HCT116 (cell line): ENCODE measurements around the gene NEMP1. TPM values are rescaled to one million over a fixed set of nuclear protein-coding genes. Genes with fewer than 3 reads are reported as not detected.
"Not testable (repeated sequence)": the region's sequence is repeated elsewhere in the genome, so short reads cannot be mapped to it uniquely, and the experiment has no call there.

Source experiments
- ATAC-seq: fragments of 200-7000 bp; cut with Tn5 transposase; 2 replicates; pipeline ENCODE4 v1.9.1; 2020; ENCODE audit warnings: mild to moderate bottlenecking, moderate library complexity
- BruUV-seq: library from RNA; stranded (reverse); fragments of 400-500 nt; replicated peaks from 2 replicates; lab custom pipeline; 2021; lab: Mats Ljungman, UMichigan
- CTCF ChIA-PET: fragments of 300-600 bp; sonication (Branson Sonifier 250); formaldehyde crosslinking; loops from one replicate; lab custom pipeline; 2021; ENCODE audit warnings: antibody characterized with exemption; lab: Charles Lee
- POLR2A ChIA-PET: fragments of 300-600, 350-600 bp; sonication (Branson Sonifier 250); formaldehyde crosslinking; loops from one replicate; lab custom pipeline; 2021; ENCODE audit warnings: antibody characterized with exemption; lab: Charles Lee
- RAD21 ChIA-PET, 2 experiments: fragments of 300-600 bp; sonication (Branson Sonifier 250); formaldehyde crosslinking; loops; one replicate each; lab custom pipeline; 2023; ENCODE audit warnings: low total read pairs in 2 of 2; ENCODE audit not compliant: uncharacterized antibody in 2 of 2, unreplicated experiment in 2 of 2, low non-redundant PET in 1 of 2; lab: Charles Lee
- DNase-seq: peaks from one replicate; pipeline ENCODE4 v3.0.0-alpha.2; 2010; ENCODE audit warnings: low read depth, low spot score
- H2AFZ ChIP-seq: fragments of 200-600 bp; shearing (Covaris generic), sonication (generic); 2 replicates; pipeline ENCODE4 v1.6.1; 2017; ENCODE audit warnings: low read depth, mixed run types, mixed read lengths, antibody characterized with exemption, low read length; ENCODE audit not compliant: poor library complexity, severe bottlenecking
- H3K27ac ChIP-seq: 2 replicates; pipeline ENCODE4 v1.5.1; 2012; ENCODE audit warnings: low read depth, low read length
- H3K27me3 ChIP-seq: fragments of 200-600 bp; sonication (generic); 2 replicates; pipeline ENCODE4 v1.6.1; 2016; ENCODE audit warnings: mixed run types, low read length, mixed read lengths; ENCODE audit not compliant: insufficient read depth
- H3K36me3 ChIP-seq, 2 experiments: fragments of 200-500 bp in 1 of 2; fragments of 200-600 bp in 1 of 2; sonication (Bioruptor generic) in 1 of 2; sonication (generic) in 1 of 2; 2 replicates each; pipeline versions ENCODE4 v1.5.1 to v1.6.1; 2014 to 2016; ENCODE audit warnings: low read length in 2 of 2, inconsistent platforms in 1 of 2, mixed read lengths in 1 of 2, mixed run types in 1 of 2; ENCODE audit not compliant: insufficient read depth in 2 of 2, control insufficient read depth in 1 of 2
- H3K4me1 ChIP-seq, 2 experiments: fragments of 200-600 bp in 1 of 2; sonication (generic) in 1 of 2; 2 replicates each; pipeline versions ENCODE4 v1.5.1 to v1.6.1; 2012 to 2017; ENCODE audit warnings: low read length in 2 of 2, inconsistent platforms in 1 of 2, mild to moderate bottlenecking in 1 of 2, mixed read lengths in 1 of 2, mixed run types in 1 of 2, moderate library complexity in 1 of 2; ENCODE audit not compliant: insufficient read depth in 2 of 2, control insufficient read depth in 1 of 2
- H3K4me2 ChIP-seq: fragments of 200-600 bp; sonication (generic); 2 replicates; pipeline ENCODE4 v1.6.1; 2017; ENCODE audit warnings: mixed run types, low read length, mixed read lengths
- H3K4me3 ChIP-seq, 2 experiments: fragments of 200-600 bp in 1 of 2; sonication (generic) in 1 of 2; replicated peaks in 1 of 2; 2 replicates each; pipeline ENCODE4 v1.5.1; 2011 to 2016; ENCODE audit warnings: low read length in 2 of 2, control low read depth in 1 of 2, low read depth in 1 of 2, mild to moderate bottlenecking in 1 of 2, mixed read lengths in 1 of 2, mixed run types in 1 of 2
- H3K79me2 ChIP-seq: fragments of 200-600 bp; sonication (generic); 2 replicates; pipeline ENCODE4 v1.6.1; 2017; ENCODE audit warnings: mild to moderate bottlenecking, mixed run types, low read length, moderate library complexity, mixed read lengths; ENCODE audit not compliant: insufficient read depth
- H3K9ac ChIP-seq: fragments of 200-600 bp; sonication (generic); 2 replicates; pipeline ENCODE4 v1.6.1; 2016; ENCODE audit warnings: low read length, mixed read lengths
- H3K9me2 ChIP-seq: fragments of 200-600 bp; sonication (generic), shearing (Covaris generic); 2 replicates; pipeline ENCODE4 v1.6.1; 2017; ENCODE audit warnings: mixed run types, mild to moderate bottlenecking, moderate library complexity; ENCODE audit not compliant: insufficient read depth
- H3K9me3 ChIP-seq, 2 experiments: fragments of 200-500 bp in 1 of 2; fragments of 200-600 bp in 1 of 2; sonication (Bioruptor generic) in 1 of 2; sonication (generic) in 1 of 2; 2 replicates each; pipeline ENCODE4 v1.6.1; 2014 to 2017; ENCODE audit warnings: low read length in 2 of 2, mixed read lengths in 2 of 2, inconsistent platforms in 1 of 2, low read depth in 1 of 2, mild to moderate bottlenecking in 1 of 2, mixed run types in 1 of 2, moderate library complexity in 1 of 2; ENCODE audit not compliant: control insufficient read depth in 1 of 2, insufficient read depth in 1 of 2
- H4K20me1 ChIP-seq: fragments of 200-600 bp; sonication (generic), shearing (Covaris generic); 2 replicates; pipeline ENCODE4 v1.6.1; 2017; ENCODE audit warnings: mixed run types, mild to moderate bottlenecking, moderate library complexity; ENCODE audit not compliant: insufficient read depth
- CEBPB ChIP-seq: IDR thresholded peaks from 2 replicates; pipeline ENCODE4 v1.6.1; 2012; ENCODE audit warnings: low read depth
- ELF1 ChIP-seq: IDR thresholded peaks from 2 replicates; pipeline ENCODE4 v1.6.1; 2012; ENCODE audit warnings: low read depth, borderline replicate concordance
- EZH2 ChIP-seq: fragments of 200-600 bp; sonication (generic); IDR thresholded peaks from 2 replicates; pipeline ENCODE4 v1.6.1; 2017; ENCODE audit warnings: antibody characterized with exemption, mixed run types
- JUND ChIP-seq: IDR thresholded peaks from 2 replicates; pipeline ENCODE4 v1.6.1; 2012
- POLR2A ChIP-seq: IDR thresholded peaks from 2 replicates; pipeline ENCODE4 v1.7.0; 2011; ENCODE audit warnings: borderline replicate concordance; ENCODE audit not compliant: insufficient read depth, insufficient read length; ENCODE audit errors: extremely low read depth
- RAD21 ChIP-seq: IDR thresholded peaks from 2 replicates; pipeline ENCODE4 v1.6.1; 2012; ENCODE audit warnings: low read depth, mild to moderate bottlenecking
- ZNF274 ChIP-seq: fragments of 200-500 bp; sonication (Bioruptor generic); IDR thresholded peaks from 2 replicates; pipeline ENCODE4 v1.6.1; 2014; ENCODE audit warnings: mild to moderate bottlenecking, low read depth, low read length, inconsistent platforms
- intact Hi-C: fragments of 100-400 bp; cut with micrococcal nuclease; formaldehyde crosslinking; loops from 2 replicates; pipeline ENCODE4 v1.10.0; 2022
- total RNA-seq: library from RNA; stranded (reverse); gene quantifications from one replicate; pipeline ENCODE4 v1.2.1, GENCODE V29; 2021; ENCODE audit not compliant: unreplicated experiment
- TF ChIP-seq, protein P1 (sequence below), 3 experiments: fragments of 200-600 bp in 1 of 3; sonication (generic) in 1 of 3; IDR thresholded peaks in 2 of 3; conservative IDR thresholded peaks in 1 of 3; 2 replicates each; pipeline ENCODE4 v1.5.1; 2012 to 2017; ENCODE audit warnings: low read depth in 2 of 3, low read length in 2 of 3, antibody characterized with exemption in 1 of 3, borderline replicate concordance in 1 of 3, control low read depth in 1 of 3, mild to moderate bottlenecking in 1 of 3, mixed read lengths in 1 of 3, mixed run types in 1 of 3, moderate library complexity in 1 of 3; ENCODE audit not compliant: insufficient read depth in 1 of 3

Gene NEMP1
- total RNA-seq, 1 experiment from 2014 or later, result 35.2 TPM

DNA sequence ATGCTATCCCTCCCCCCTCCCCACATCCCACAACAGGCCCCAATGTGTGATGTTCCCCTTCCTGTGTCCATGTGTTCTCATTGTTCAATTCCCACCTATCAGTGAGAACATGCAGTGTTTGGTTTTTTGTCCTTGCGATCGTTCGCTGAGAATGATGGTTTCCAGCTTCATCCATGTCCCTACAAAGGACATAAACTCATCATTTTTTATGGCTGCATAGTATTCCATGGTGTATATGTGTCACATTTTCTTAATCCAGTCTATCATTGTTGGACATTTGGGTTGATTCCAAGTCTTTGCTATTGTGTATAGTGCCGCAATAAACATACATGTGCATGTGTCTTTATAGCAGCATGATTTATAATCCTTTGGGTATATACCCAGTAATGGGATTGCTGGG, 25.4 kb downstream of the NEMP1 start:
- H3K36me3 ChIP-seq, BruUV-seq, H3K9me2 ChIP-seq, H3K79me2 ChIP-seq, CTCF ChIA-PET, RAD21 ChIA-PET, H3K27me3 ChIP-seq, H3K4me3 ChIP-seq, H2AFZ ChIP-seq, ATAC-seq, H4K20me1 ChIP-seq, H3K27ac ChIP-seq, H3K9ac ChIP-seq, intact Hi-C loops, H3K9me3 ChIP-seq, H3K4me2 ChIP-seq, POLR2A ChIA-PET, DNase-seq: not testable (repeated sequence)
- peaks cover 4 to 19% of the 10 kb centered on the region in 2 experiments for H3K4me1 ChIP-seq

DNA sequence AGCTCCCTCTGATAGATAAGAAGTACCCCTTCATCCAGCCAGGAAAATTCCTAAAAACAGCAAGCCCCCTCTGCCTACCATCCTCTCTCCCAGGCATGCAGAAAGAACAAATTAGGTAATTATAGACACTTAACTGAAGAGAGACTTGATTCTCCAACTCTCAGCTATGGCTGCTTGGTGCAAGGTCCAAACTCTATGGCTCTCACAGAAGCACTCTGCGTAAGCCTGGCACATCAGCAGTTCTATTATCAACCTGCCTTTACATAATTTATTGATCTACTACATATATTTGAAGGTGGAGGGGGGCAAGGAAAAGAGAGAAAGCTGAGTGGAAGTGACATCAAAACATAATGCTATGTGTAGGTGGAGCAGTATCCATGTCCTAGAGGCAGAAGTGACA, 27.6 kb downstream of the NEMP1 start:
- no peak for DNase-seq
- no peak for ATAC-seq
- Histone ChIP-seq H3K36me3 (no peaks in the 10 kb centered on the region), H3K4me3 (no peak overlapping the region), H4K20me1 (no peaks in the 10 kb centered on the region), H3K9me2 (no peaks in the 10 kb centered on the region), H3K9ac (no peak overlapping the region), H3K4me2 (no peak overlapping the region), H3K79me2 (no peaks in the 10 kb centered on the region), H3K27me3 (no peaks in the 10 kb centered on the region; the same call in 1 of the 2 replicates), H2AFZ (no peak overlapping the region), H3K27ac (no peak overlapping the region), H3K4me1 (peaks cover 4 to 26% of the 10 kb centered on the region in 2 experiments), H3K9me3 (no peaks in the 10 kb centered on the region)
- POLR2A ChIA-PET, result no interaction called here
- intact Hi-C loops, result no loop called here
- CTCF ChIA-PET, result interaction anchor here (1.3 to 1.6 kb wide), 2 partner anchors 10 to 18 kb away, joined by 3 to 4 read pairs; no protein-coding TSS in a partner anchor
- BruUV-seq, result no TSS peak
- RAD21 ChIA-PET, result no interaction called here
- no peak for TF ChIP-seq CEBPB
- TF ChIP-seq JUND, result no peak
- no peak for TF ChIP-seq ZNF274
- TF ChIP-seq EZH2, result no peak
- no peak for TF ChIP-seq ELF1
- TF ChIP-seq POLR2A, result no peak
- TF ChIP-seq, protein P1, sequence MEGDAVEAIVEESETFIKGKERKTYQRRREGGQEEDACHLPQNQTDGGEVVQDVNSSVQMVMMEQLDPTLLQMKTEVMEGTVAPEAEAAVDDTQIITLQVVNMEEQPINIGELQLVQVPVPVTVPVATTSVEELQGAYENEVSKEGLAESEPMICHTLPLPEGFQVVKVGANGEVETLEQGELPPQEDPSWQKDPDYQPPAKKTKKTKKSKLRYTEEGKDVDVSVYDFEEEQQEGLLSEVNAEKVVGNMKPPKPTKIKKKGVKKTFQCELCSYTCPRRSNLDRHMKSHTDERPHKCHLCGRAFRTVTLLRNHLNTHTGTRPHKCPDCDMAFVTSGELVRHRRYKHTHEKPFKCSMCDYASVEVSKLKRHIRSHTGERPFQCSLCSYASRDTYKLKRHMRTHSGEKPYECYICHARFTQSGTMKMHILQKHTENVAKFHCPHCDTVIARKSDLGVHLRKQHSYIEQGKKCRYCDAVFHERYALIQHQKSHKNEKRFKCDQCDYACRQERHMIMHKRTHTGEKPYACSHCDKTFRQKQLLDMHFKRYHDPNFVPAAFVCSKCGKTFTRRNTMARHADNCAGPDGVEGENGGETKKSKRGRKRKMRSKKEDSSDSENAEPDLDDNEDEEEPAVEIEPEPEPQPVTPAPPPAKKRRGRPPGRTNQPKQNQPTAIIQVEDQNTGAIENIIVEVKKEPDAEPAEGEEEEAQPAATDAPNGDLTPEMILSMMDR (IDR thresholded peaks at IDR 0.05 in 2 of 3, conservative IDR thresholded peaks at IDR 0.05 in 1 of 3; ENCODE audit: borderline replicate concordance in 1 of 3, insufficient read depth in 1 of 3, low read depth in 2 of 3, low read length in 2 of 3), result no peak
- no peak for TF ChIP-seq RAD21
- TF ChIP-seq, all 23 proteins: peak for 0
